ENCODE results near the gene RTTN. TPM values are rescaled to one million over a fixed set of nuclear protein-coding genes. Genes with fewer than 3 reads are reported as not detected.

RTTN gene
- total RNA-seq, 1 experiment from 2014 or later: 16.9 TPM

- Histone ChIP-seq H3K27ac (ENCODE audit: low read length) (no peak overlapping the region), H3K4me1 (ENCODE audit: control insufficient read depth, insufficient read depth, low read length) (no peaks in the 10 kb centered on the region), H3K4me3 (ENCODE audit: low read depth in 2 of 2, low read length in 2 of 2) (no peak overlapping the region), H3K9me3 (ENCODE audit: control insufficient read depth, insufficient read depth, low read depth, low read length) (no peaks in the 10 kb centered on the region), H3K36me3 (ENCODE audit: control insufficient read depth, insufficient read depth, low read length) (peaks cover 3% of the 10 kb centered on the region), H3K27me3 (ENCODE audit: control insufficient read depth, insufficient read depth, low read length) (no peaks in the 10 kb centered on the region)
- in situ Hi-C loops (cut with HindIII; ENCODE audit: low pct_unique_long_range_greater_than_20kb, low sequenced_read_pairs) (no loop called here), intact Hi-C loops (cut with micrococcal nuclease; ENCODE audit: unreplicated experiment) (no loop called here)
- DNase-seq (ENCODE audit: low read depth, low spot score) (no peak), ATAC-seq (no peak)
- ChIA-PET CTCF (no interaction called here), POLR2A (no interaction called here)
- BruUV-seq (replicated peaks): no TSS peak
- TF ChIP-seq POLR2AphosphoS5 (IDR thresholded peaks at IDR 0.05; ENCODE audit: low read depth, low read length) (no peak), TCF7L2 (IDR thresholded peaks at IDR 0.05; ENCODE audit: low read depth, low read length) (no peak), SIN3A (IDR thresholded peaks at IDR 0.05; ENCODE audit: borderline replicate concordance, insufficient read depth, low read depth, low read length) (no peak), CTCF (IDR thresholded peaks at IDR 0.05) (no peak), REST (IDR thresholded peaks at IDR 0.05; ENCODE audit: insufficient read depth in 1 of 2, low read depth in 2 of 2, low read length in 1 of 2) (no peak)
These were observed 135.5 kb downstream of the RTTN start for GRCh38 chr18:70069965-70070364.

- DNase-seq (ENCODE audit: low read depth, low spot score) (no peak), ATAC-seq (no peak)
- ChIA-PET CTCF (no interaction called here), POLR2A (no interaction called here)
- no peaks in the 10 kb centered on the region for H3K27me3 ChIP-seq (ENCODE audit: control insufficient read depth, insufficient read depth, low read length)
- no peak overlapping the region for H3K4me3 ChIP-seq (ENCODE audit: low read depth in 2 of 2, low read length in 2 of 2)
- TF ChIP-seq POLR2AphosphoS5 (IDR thresholded peaks at IDR 0.05; ENCODE audit: low read depth, low read length) (no peak), CTCF (IDR thresholded peaks at IDR 0.05) (no peak), REST (IDR thresholded peaks at IDR 0.05; ENCODE audit: insufficient read depth in 1 of 2, low read depth in 2 of 2, low read length in 1 of 2) (no peak), TCF7L2 (IDR thresholded peaks at IDR 0.05; ENCODE audit: low read depth, low read length) (no peak), SIN3A (IDR thresholded peaks at IDR 0.05; ENCODE audit: borderline replicate concordance, insufficient read depth, low read depth, low read length) (no peak)
- intact Hi-C loops (cut with micrococcal nuclease; ENCODE audit: unreplicated experiment) (no loop called here), in situ Hi-C loops (cut with HindIII; ENCODE audit: low pct_unique_long_range_greater_than_20kb, low sequenced_read_pairs) (no loop called here)
- no peaks in the 10 kb centered on the region for H3K4me1 ChIP-seq (ENCODE audit: control insufficient read depth, insufficient read depth, low read length)
- no peaks in the 10 kb centered on the region; the same call in 1 of the 2 replicates for H3K36me3 ChIP-seq (ENCODE audit: control insufficient read depth, insufficient read depth, low read length)
- H3K9me3 ChIP-seq (ENCODE audit: control insufficient read depth, insufficient read depth, low read depth, low read length): no peaks in the 10 kb centered on the region
- H3K27ac ChIP-seq (ENCODE audit: low read length): no peak overlapping the region
- no TSS peak for BruUV-seq (replicated peaks)
These were observed 136.1 kb downstream of the RTTN start for GRCh38 chr18:70069382-70069781.
